T-helper 9 cell (primary cell): ENCODE measurements around the gene WEE1.

Experiments used
- DNase-seq: peaks from one replicate; pipeline ENCODE4 v3.0.0-alpha.2; 2020

Gene WEE1

DNA sequence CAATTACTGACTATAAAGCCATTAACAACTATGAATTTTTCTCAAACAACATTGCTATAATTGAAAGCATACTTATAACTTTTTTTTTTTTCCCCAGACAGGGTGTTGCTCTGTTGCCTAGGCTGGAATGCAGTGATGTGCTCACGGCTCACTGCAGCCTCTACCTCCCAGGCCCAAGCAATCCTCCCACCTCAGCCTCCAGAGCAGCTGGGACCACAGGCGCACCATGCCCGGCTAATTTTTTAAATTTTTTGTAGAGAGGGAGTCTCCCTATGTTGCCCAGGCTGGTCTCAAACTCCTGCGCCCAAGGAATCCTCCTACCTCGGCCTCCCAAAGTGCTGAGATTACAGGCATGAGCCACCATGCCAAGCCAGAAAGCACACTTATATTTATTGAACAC is 6.1 kb upstream of the WEE1 start:
- no peak for DNase-seq

DNA sequence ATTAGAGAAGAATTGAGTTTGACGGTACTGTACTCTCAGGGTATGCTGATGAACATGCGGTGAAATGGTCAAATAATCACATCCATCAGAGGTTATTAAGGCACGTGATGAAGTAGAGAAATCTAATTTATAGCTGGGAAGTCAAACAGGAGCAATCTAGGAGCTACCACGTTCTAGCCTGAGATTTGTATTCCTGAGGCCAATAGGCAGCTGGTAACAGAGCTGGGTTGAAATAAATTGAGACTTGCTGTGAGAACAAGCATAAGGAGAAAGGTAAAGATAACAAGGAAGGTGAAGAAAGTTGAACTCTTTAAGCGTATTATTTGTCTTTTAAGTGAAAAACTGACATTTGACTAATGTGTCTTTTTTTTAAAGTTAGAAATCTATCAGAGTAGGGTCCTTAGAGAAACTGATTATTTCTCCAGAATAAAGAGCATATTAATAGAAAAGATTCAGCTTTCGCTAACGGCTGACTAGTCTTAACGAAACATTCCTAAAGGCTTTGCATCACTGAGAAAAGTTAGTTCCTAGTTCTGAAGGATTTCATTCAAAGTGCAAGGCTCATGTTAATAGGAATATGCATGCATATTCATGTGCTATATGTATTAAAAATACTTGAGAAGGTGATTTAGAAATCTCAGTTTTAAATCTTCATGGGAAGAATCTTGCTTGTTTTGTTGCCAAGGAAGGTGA is 5.2 kb upstream of the WEE1 start:
- no peak for DNase-seq

DNA sequence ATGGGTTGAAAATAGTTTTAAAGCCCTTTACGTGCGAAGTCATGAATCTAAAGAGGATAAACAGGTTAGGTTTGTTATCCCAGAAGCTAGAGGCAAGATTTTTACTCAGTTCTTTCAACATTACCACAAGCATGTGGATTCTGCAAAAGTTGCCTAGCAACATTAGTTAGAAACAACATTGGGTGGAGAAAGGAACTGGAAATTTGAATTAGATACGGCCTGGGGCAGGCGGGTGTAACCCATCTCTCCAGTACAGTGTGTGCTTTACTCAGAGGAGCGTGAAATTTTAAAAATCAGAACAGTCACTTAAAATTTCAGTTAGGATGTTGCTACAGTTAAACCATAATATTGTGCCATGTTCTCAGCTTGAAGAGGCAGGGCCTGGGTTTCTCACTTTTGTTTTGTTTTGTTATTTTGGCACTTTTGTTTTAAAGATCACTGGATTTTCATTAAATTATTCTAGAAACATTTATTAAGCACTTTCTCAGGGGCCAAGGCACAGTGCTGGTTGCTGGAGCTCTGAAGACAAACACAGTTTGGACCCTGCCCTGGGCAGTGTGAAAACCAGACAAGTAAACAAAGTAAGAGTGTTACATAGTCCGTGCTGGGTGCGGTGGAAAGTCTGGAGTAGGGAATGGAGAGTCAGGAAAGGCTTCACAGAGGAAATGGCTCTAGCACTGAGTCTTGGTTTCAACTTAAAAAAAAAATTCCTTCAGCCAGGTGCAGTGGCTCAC is 4.4 kb upstream of the WEE1 start:
- no peak for DNase-seq

DNA sequence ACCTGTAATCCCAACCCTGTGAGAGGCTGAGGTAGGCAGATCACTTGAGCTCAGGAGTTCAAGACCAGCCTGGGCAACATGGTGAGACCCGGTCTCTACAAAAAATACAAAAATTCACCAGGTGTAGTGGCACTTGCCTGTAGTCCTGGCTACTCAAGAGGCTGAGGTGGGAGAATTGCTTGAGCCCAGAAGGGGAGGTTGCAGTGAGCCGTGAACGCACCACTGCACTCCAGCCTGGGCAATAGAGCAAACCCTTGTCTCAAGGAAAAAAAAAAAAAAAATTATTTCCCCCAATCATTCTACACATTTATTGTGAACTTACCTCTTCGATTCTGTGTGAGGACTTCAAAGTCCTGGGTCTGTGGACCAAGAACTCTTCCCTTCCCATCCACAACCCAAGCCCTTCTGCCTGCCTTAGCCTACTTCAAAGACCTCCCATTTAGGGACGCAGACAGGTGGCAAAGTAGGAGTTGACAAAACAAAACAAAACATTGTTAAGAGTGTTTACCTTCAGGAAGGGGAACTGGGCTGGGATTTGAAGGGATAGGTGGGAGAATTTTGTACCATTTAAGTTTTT is 3.8 kb upstream of the WEE1 start:
- no peak for DNase-seq

DNA sequence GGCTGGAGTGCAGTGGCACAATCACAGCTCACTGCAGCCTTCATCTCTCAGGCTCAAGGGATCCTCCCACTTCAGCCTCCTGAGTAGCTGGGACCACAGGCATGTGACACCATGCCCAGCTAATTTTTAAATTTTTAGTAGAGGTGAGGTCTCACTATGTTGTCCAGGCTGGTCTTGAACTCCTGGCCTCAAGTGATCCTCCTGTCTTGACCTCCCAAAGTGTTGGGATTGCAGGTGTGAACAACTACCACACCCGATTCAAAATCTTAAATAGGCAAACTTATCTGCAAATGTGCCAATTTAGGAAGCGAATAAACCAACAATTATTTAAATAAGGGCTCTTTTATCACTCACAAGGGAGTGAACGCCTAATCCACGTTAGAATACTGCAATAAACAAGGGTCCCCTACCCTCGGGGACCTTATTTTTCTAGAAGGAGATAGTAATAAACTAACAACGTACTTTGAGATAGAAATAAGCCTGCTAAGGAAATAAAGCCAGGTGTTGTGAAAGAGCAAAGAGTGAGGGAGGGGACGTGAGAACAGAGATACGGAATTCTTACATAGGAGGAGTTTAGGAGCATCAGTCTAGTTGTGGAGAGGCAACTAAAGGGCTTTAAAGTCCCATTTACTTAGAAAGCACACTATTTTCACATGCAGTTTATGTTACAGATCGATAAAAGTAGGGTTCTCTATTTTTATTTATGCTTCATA is 3.0 kb upstream of the WEE1 start:
- DNase-seq, result no peak

DNA sequence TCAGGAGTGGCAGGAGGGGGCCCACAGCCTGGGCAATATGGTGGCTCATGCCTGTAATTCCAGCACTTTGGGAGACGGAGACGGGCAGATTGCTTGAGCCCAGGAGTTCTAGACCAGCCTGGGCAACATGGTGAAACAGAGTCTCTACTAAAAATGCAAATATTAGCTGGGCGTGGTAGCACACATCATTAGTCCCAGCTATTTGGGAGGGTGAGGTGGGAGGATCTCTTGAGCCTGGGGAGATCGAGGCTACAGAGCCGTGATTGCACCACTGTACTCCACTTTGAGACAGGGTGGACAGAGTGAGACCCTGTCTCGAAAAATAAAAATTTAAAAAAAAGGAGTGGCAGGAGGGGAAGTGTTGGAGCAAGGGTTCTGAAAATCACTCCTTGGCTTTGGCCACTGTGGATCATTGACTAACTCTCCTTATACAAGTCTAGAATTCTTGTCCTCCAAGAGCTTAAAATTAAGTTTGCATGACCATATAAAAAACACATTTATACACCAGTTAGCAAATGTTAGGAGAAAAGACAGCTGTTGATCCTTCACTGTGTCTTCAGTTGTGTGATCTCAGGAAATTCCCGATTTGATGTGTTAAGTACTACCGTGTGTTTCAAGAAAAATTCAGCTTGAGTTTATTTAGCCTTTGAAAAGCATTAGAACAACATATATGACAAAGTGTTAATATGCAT is 2.3 kb upstream of the WEE1 start:
- no peak for DNase-seq

DNA sequence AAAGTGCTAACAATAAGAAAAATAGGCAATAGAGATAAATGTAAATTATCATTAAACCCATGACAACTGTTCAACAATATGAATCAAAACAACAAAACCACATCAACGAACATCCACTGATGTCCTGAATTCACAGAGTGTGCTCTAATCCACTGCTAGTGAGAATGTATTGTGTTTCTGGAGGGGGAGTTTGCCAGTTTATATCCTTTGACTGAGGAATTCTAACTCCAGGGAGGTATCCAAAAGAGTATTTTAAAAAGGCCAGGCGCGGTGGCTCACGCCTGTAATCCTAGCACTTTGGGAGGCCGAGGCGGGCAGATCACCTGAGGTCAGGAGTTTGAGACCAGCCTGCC is 1.7 kb upstream of the WEE1 start:
- no peak for DNase-seq

DNA sequence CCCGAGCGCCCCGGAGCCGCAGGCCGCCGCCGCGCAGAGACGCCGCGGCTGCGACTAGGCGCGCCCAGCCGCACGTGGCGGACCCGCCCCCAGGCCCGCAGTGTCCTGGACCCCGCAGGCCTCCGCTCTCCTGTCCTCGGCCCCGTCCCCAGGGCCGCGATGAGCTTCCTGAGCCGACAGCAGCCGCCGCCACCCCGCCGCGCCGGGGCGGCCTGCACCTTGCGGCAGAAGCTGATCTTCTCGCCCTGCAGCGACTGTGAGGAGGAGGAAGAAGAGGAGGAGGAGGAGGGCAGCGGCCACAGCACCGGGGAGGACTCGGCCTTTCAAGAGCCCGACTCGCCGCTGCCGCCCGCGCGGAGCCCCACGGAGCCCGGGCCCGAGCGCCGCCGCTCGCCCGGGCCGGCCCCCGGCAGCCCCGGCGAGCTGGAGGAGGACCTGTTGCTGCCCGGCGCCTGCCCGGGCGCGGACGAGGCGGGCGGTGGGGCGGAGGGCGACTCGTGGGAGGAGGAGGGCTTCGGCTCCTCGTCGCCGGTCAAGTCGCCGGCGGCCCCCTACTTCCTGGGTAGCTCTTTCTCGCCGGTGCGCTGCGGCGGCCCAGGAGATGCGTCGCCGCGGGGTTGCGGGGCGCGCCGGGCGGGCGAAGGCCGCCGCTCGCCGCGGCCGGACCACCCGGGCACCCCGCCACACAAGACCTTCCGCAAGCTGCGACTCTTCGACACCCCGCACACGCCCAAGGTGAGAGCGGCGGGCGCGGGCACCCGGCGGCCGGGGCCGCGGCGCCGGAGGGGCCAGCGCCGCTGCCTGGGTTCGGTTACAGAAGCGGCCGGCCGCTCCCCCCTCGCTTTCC is 528 bp downstream of the WEE1 start:
- DNase-seq, result peak; percentile 8

DNA sequence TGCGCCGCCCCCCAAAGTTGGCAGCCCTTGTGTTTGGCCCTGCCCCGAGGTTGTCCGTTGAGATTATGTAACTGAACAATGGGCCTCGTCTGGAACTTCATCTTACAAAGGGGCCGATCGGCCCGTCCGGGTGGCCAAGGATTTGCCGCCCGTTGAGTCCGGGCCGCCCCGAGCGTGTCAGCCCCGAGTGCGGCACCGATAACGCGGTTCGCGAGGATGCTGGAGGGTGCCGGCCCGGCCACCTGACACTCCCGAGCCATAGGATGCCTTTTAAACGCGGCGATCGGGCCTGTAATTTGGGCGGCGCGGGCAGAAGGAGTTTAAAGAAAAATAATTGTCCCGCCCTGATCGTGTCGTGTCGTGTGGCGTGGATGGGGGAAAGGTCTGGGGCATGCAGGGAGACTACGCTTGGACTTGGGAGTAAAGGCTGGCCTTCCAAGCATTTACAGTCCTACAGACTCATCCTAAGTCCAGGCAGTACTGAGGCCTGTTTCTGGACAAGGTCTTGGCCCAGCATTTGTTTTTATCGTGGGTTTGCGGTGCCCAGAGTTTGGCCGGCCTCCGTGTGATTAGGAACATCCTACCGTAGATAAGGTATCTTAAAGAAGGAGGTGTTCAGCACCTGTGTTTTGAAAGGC is 1.3 kb downstream of the WEE1 start:
- peak; percentile 15 for DNase-seq

DNA sequence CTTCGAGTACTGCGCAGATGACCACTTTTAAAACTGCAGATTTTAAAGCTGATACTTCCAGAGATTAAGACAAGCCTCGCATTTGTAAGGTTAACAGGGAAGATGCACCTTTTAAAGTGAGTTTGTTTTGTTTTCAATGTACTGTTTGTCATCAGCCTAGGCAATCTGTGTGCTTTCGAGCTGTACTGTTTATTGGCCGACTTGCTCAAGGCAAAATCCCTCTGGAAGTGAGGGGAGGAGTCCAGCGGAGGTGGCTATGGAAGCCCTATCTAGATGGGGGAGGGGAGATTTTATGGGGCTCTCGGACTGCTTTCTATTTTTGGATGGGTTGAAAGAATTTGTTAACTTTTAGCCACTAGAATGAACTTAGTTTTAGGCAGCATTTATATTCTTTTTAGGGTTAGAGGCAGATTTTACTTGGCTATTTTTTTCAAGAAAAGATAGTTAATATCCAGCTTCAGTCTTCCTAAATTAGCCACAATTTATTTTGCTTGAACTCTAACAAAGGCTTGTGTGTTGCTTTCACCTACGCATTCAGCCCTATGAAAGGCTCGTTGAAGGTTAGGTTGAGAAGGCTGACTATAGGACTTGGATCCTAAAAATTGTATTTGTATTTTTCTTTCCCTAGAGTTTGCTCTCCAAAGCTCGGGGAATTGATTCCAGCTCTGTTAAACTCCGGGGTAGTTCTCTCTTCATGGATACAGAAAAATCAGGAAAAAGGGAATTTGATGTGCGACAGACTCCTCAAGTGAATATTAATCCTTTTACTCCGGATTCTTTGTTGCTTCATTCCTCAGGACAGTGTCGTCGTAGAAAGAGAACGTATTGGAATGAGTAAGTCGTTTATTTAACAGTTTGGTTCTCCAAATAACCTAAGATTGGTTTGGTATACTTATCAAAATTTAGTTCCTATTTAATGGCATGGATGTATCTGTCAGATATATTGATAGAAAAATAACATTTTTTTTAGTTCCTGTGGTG is 2.1 kb downstream of the WEE1 start:
- no peak for DNase-seq

DNA sequence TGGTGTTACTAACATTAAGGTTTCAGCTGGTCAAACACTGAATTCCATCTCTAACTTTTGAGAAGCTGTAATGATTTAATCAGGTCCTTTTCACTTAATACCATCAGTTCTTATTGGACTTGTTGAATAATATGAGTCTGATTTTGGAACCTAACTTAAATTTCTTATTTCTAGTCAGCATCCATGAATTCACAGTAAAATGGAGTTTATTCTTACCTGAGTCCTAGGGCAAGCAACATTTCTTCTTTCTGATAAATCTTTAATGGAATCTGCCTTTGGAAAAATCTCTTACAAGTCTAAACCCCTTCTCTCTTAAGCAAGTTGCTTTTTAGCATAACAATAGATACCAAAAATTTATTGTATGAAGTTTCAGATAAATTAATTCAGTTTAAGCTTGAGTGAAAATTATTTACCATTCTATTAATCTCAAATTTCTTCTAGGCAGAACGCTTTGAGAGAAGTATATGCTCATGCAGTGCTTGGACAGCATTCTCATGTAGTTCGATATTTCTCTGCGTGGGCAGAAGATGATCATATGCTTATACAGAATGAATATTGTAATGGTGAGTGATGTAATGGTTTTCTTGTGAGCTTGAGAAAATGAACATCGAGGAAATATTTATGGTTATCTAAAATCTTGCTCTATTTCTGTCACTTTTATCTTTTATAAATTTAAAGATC is 3.4 kb downstream of the WEE1 start:
- DNase-seq, result no peak

DNA sequence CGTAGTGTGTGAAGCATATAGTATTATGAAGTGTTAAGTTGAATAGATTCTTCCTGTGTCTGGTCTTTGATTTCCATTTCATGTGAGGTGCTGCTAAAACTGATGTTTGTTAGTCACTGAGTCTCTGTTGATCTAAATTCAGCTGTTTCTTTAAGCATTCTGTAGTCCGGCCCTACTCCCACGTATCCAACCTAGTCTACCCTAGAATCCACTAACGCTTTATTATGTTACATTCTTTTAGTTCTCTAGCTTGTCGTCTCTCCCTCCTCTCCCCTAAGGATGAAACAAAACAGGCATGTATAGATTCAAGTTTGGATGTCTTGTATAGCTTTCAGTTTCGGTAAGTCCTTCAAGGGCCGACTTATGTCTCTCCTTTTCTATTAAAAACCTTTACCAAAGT is 4.1 kb downstream of the WEE1 start:
- DNase-seq, result no peak

DNA sequence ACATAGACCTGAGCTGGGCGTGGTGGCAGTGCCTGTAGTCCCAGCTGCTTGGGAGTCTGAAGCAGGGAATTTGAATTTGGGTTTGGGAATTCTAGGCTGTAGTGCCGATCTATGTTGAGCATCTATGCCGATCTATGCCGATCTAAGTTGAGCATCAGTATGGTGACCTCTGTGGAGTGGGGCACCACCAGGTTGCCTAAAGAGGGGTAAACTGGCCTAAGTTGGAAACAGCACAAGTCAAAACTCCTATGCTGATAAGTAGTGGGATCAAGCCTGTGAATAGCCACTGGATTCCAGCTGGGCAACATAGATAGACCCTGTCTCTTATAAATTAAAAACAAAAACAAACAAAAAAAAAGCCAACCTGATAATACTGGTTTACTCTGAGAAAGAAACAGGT is 7.4 kb downstream of the WEE1 start:
- no peak for DNase-seq

DNA sequence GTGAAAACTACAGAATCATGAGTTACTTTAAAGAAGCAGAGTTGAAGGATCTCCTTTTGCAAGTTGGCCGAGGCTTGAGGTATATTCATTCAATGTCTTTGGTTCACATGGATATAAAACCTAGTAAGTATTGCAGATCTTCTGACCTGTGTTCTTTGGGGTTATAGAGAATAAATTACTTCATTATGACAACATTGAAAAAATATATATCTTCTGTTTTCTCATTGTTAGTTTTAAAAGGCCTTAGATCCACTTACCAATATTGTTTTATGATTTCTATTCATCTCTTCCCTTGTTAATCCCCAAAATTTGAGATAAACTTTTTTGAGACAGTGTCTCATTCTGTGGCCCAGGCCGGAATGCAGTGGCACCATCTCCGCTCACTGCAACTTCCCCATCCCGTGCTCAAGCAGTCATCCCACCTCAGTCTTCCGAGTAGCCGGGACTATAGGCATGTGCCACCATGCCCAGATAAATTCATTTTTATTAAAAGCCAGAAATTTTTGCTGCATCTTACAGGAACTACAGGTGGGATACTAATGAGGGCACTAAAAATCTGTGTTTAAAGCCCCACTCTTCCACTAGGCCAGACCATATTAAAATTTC is 8.2 kb downstream of the WEE1 start:
- DNase-seq, result no peak

DNA sequence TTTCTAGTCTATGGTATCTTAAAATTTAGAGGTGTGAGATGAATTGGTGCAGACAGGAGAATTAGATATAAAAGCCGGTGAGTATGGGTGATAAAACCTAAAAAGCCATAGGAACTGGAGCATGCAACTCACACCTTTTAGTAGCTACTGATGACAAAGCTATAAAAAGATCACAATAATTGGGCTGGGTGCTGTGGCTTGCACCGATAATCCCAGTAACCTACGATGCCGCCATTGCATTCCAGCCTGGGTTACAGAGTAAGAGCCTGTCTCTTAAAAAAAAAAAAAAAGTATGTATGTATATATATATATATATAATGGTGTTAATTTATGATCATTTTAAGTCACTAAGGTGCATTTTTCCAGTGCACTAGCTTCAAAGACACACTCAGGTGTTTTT is 17.2 kb downstream of the WEE1 start:
- no peak for DNase-seq

DNA sequence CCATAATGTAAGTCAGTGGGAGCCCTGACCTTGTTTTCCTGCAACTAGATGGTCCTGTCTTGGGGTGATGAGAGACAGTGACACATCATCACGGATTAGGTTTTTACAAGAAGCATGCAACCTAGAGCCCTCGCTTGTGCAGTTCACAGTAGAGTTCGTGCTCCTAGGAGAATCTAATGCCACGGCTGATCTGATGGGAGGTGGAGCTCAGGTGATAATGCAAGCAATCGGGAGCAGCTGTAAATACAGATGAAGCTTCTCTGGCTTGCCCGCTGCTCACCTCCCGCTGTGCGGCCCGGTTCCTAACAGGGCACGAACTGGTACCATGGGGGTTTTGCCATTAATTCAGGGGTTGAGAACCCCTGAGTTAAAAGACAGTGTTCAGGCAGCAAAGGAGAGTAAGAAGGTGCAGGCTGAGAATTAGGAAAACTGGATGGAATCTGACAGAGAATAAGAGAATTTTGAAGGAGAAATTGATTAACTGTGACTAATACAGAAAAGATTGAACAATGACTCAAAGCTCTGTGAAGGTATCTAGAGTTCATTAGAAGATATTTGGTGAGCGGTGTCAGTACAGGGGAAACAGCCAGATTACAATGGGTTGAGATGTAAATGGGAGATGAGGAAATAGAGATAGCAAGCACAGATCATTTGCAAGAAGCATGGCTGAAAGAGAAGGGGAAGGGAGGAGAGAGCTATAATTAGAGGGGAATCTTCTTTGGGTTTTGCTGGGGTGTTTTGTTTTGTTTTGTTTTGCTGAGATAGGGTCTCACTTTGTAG is 21.0 kb downstream of the WEE1 start:
- no peak for DNase-seq

DNA sequence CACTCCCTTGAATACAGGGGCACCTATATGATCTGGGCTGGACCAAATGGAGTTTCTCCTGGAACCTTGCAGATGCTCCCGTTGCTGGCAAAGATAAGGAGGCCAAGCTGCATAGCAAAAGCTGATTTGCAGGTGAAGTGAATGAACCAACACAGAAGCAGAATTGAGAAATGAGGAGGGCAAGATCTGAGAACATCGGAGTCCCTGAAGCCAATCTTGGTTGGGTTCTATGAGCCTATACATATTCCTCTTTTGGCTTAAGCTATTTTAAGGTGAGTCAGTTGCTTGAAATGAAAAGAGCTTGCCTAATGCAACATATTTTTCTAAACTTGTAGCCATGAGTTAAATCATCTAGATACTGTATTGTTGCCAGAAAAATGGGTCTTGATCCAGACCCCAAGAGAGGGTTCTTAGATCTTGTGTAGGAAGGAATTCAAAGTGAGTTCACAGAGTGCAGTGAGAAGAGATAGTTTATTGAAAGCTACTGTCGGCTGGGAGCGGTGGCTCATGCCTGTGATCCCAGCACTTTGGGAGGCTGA is 23.5 kb downstream of the WEE1 start:
- DNase-seq, result no peak

DNA sequence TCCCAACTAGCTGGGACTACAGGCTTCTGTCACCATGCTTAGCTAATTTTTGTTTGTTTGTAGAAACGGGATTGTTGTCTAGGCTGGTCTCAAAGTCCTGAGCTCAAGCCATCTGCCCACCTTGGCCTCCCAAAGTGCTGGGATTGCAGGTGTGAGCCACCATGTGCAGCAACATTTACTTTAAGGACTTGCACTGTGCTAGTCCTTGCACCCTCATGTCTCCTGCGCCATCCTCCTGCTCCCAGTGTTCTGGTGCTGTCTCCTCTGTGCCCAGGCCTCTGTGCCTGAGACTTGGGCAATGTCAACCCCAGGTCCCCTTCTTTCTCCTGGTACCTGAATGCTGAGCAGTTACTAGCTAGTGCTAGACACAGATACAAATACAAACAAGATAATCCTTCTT is 26.7 kb downstream of the WEE1 start:
- no peak for DNase-seq
